Mammary epithelial cell (primary cell): Measurements from ENCODE around the gene TTC7B.

Experiments
- CTCF ChIP-seq, 2 donors: IDR thresholded peaks in 1 of 2; conservative IDR thresholded peaks in 1 of 2; 2 replicates each; pipeline ENCODE4 v1.5.1; 2011 to 2012; ENCODE audit warnings: inconsistent platforms in 2 of 2, low read length in 2 of 2, mild to moderate bottlenecking in 2 of 2, control low read depth in 1 of 2, low read depth in 1 of 2; ENCODE audit not compliant: insufficient read depth in 1 of 2; ENCODE audit errors: extremely low read depth in 1 of 2
- EZH2 ChIP-seq: IDR thresholded peaks from 2 replicates; pipeline ENCODE4 v1.6.1; 2012; ENCODE audit warnings: low read length, inconsistent platforms, borderline replicate concordance

GRCh38 chr14:90714811-90715210 is 101.4 kb downstream of the TTC7B start:
- no peak for TF ChIP-seq CTCF (conservative IDR thresholded peaks at IDR 0.05 in 1 of 2, IDR thresholded peaks at IDR 0.05 in 1 of 2; ENCODE audit: extremely low read depth in 1 of 2, insufficient read depth in 1 of 2, low read depth in 1 of 2, low read length in 2 of 2)
- no peak for TF ChIP-seq EZH2
